Lung (tissue), 12 donors: Measurements from ENCODE around the gene P2RX2. TPM values are rescaled to one million over a fixed set of nuclear protein-coding genes. Genes with fewer than 3 reads are reported as not detected.

Source experiments
- ATAC-seq: fragments of 200-7000 bp; cut with Tn5 transposase; one replicate; pipeline ENCODE4 v1.9.1; 2020; ENCODE audit warnings: moderate number of reproducible peaks; ENCODE audit not compliant: insufficient read depth, low FRiP score
- DNase-seq, 3 donors: peaks; one replicate each; pipeline ENCODE4 v3.0.0-alpha.2; 2013 to 2017
- H3K27ac ChIP-seq, 2 donors: one replicate each; pipeline ENCODE4 v1.5.1; 2013; ENCODE audit warnings: mild to moderate bottlenecking in 2 of 2, moderate library complexity in 2 of 2, control low read depth in 1 of 2, inconsistent platforms in 1 of 2, low read depth in 1 of 2, low read length in 1 of 2
- H3K27me3 ChIP-seq, 3 donors: one replicate each; pipeline ENCODE4 v1.5.1; 2013; ENCODE audit warnings: low read length in 2 of 3; ENCODE audit not compliant: control insufficient read depth in 3 of 3, insufficient read depth in 3 of 3
- H3K36me3 ChIP-seq, 4 donors: one replicate each; pipeline ENCODE4 v1.5.1; 2013; ENCODE audit warnings: low read length in 4 of 4, mild to moderate bottlenecking in 1 of 4, moderate library complexity in 1 of 4; ENCODE audit not compliant: control insufficient read depth in 4 of 4, insufficient read depth in 4 of 4
- H3K4me1 ChIP-seq, 5 donors: one replicate each; pipeline ENCODE4 v1.5.1; 2013; ENCODE audit warnings: low read length in 5 of 5, mild to moderate bottlenecking in 2 of 5, moderate library complexity in 1 of 5; ENCODE audit not compliant: control insufficient read depth in 5 of 5, insufficient read depth in 5 of 5
- H3K4me3 ChIP-seq: one replicate; pipeline ENCODE4 v1.5.1; 2013; ENCODE audit warnings: mild to moderate bottlenecking, control low read depth, moderate library complexity
- H3K9ac ChIP-seq, 2 donors: one replicate each; pipeline ENCODE4 v1.5.1; 2013; ENCODE audit warnings: low read length in 2 of 2, control low read depth in 1 of 2; ENCODE audit not compliant: insufficient read depth in 1 of 2
- H3K9me3 ChIP-seq, 4 donors: one replicate each; pipeline ENCODE4 v1.5.1; 2013; ENCODE audit warnings: low read length in 3 of 4, mild to moderate bottlenecking in 1 of 4, moderate library complexity in 1 of 4; ENCODE audit not compliant: control insufficient read depth in 4 of 4, insufficient read depth in 3 of 4
- CTCF ChIP-seq: IDR thresholded peaks from 2 replicates; pipeline ENCODE4 v1.5.1; 2012; ENCODE audit warnings: mild to moderate bottlenecking; ENCODE audit errors: control extremely low read depth, extremely low read depth
- WGBS, 2 donors: extraction: QIAGEN DNeasy Blood & Tissue Kit; methylation state at CpG; one replicate each; pipeline ENCODE4 v1.1.7; 2013; 5-methylcytosine and 5-hydroxymethylcytosine counted together
- polyA plus RNA-seq, 2 donors: library from polyadenylated mRNA; stranded (reverse); fragments of 200-250 nt; gene quantifications; one replicate each; pipeline ENCODE4 v1.2.1, GENCODE V29; 2013
- total RNA-seq, 2 donors: library from RNA; depleted of rRNA in 1 of 2; stranded (reverse); fragments of >200 nt in 1 of 2; gene quantifications; one replicate each; pipeline ENCODE4 v1.2.1, GENCODE V29; 2014 to 2021
- donor health status: control.
- donor health status: control.
- donor health status: Bipolar disorder and iron deficiency.
- donor health status: healthy.
- donor health status: DM: yes; HTN: yes; CAD: no.

Gene P2RX2
- total and polyA plus RNA-seq, 4 donors: 0.05 to 3.4 (median 0.90) TPM

GRCh38 chr12:132576701-132577100 lies 41.9 kb upstream of the P2RX2 start:
- TF ChIP-seq CTCF: no peak
- Histone ChIP-seq H3K27ac (no peak overlapping the region), H3K4me3 (no peak overlapping the region), H3K27me3 (no peaks in the 10 kb centered on the region), H3K9me3 (peaks cover 0 to 3% (median 0%) of the 10 kb centered on the region in 4 donors), H3K9ac (no peak overlapping the region), H3K36me3 (peaks cover 6 to 44% (median 28%) of the 10 kb centered on the region in 4 donors), H3K4me1 (peaks cover 0 to 2% (median 0%) of the 10 kb centered on the region in 5 donors)
- 96 to 99% methylated on average over 12 of the region's 12 CpGs for WGBS, 2 donors
- DNase-seq (no peak), ATAC-seq (no peak)

- H3K4me3 ChIP-seq: no peak overlapping the region
- peaks cover 6 to 46% (median 25%) of the 10 kb centered on the region in 4 donors for H3K36me3 ChIP-seq
- ATAC-seq (no peak), DNase-seq (no peak)
- TF ChIP-seq CTCF: no peak
- no peaks in the 10 kb centered on the region for H3K27me3 ChIP-seq
- H3K27ac ChIP-seq: no peak overlapping the region
- H3K9ac ChIP-seq: no peak overlapping the region
- 93 to 94% methylated on average over 22 of the region's 22 CpGs for WGBS, 2 donors
- H3K9me3 ChIP-seq: peaks cover 0 to 3% (median 0%) of the 10 kb centered on the region in 4 donors
- no peaks in the 10 kb centered on the region for H3K4me1 ChIP-seq
Observed at GRCh38 chr12:132577191-132577920, 41.2 kb upstream of the P2RX2 start.

GRCh38 chr12:132578118-132578517 lies 40.5 kb upstream of the P2RX2 start:
- no peak for TF ChIP-seq CTCF
- 87 to 94% methylated on average over 11 of the region's 11 CpGs for WGBS, 2 donors
- no peak overlapping the region for H3K27ac ChIP-seq
- no peak for ATAC-seq
- no peak for DNase-seq
- no peaks in the 10 kb centered on the region for H3K4me1 ChIP-seq
- no peak overlapping the region for H3K4me3 ChIP-seq
- peaks cover 0 to 3% (median 0%) of the 10 kb centered on the region in 4 donors for H3K9me3 ChIP-seq
- peaks cover 6 to 50% (median 25%) of the 10 kb centered on the region in 4 donors for H3K36me3 ChIP-seq
- H3K9ac ChIP-seq: no peak overlapping the region
- H3K27me3 ChIP-seq: no peaks in the 10 kb centered on the region
